Activated T-helper 17 cell treated with anti-CD3 and anti-CD28 coated beads, Interleukin-2, amount 50 U/mL, for 72 hours (primary cell): ENCODE measurements around the gene PMEL. TPM values are rescaled to one million over a fixed set of nuclear protein-coding genes. Genes with fewer than 3 reads are reported as not detected.
"Not testable (repeated sequence)": the region's sequence is repeated elsewhere in the genome, so short reads cannot be mapped to it uniquely, and the experiment has no call there.

Source experiments
- ATAC-seq: fragments of 150-1000 bp; cut with Tn5 transposase; replicated peaks from 2 replicates; pipeline ENCODE4 v1.10.0; 2021; ENCODE audit warnings: mild to moderate bottlenecking, moderate library complexity
- H3K27ac Mint-ChIP-seq: one replicate; pipeline ENCODE4 v1.8.0; 2022; ENCODE audit warnings: mixed read lengths
- H3K27me3 Mint-ChIP-seq: one replicate; pipeline ENCODE4 v1.8.0; 2022; ENCODE audit warnings: mixed read lengths
- H3K36me3 Mint-ChIP-seq: one replicate; pipeline ENCODE4 v1.8.0; 2022; ENCODE audit warnings: low read depth, mild to moderate bottlenecking, mixed read lengths
- H3K4me1 Mint-ChIP-seq: one replicate; pipeline ENCODE4 v1.8.0; 2022; ENCODE audit warnings: mixed read lengths
- H3K4me3 Mint-ChIP-seq: one replicate; pipeline ENCODE4 v1.8.0; 2022; ENCODE audit warnings: mild to moderate bottlenecking, mixed read lengths
- H3K9me3 Mint-ChIP-seq: one replicate; pipeline ENCODE4 v1.8.0; 2022; ENCODE audit warnings: mixed read lengths
- total RNA-seq, 2 donors: library from RNA; stranded (reverse); gene quantifications; one replicate each; pipeline ENCODE4 v1.2.3, GENCODE V29; 2022

PMEL gene
- 1 to 10 TPM in 1 of 2 donors, under 1 TPM in 1; 0.30 to 2.5 TPM for total RNA-seq

GRCh38 chr12:55965941-55966407 lies at the start of gene PMEL:
Gene PMEL, minus strand, starts transcription at chr12:55966042. Its CDS starts 31 bp downstream, at chr12:55966011.
- Mint-ChIP-seq H3K4me1 (peaks cover 18% of the 10 kb centered on the region), H3K36me3 (peaks cover 8% of the 10 kb centered on the region), H3K9me3 (no peaks in the 10 kb centered on the region), H3K4me3 (peak within 1 kb of the TSS; percentile 98), H3K27ac (peak within 1 kb of the TSS; percentile 94), H3K27me3 (no peaks in the 10 kb centered on the region)
- ATAC-seq: no peak

GRCh38 chr12:56014205-56014604 lies 48.4 kb upstream of the PMEL start:
- no peaks in the 10 kb centered on the region for H3K36me3 Mint-ChIP-seq
- no peak overlapping the region for H3K27ac Mint-ChIP-seq
- no peaks in the 10 kb centered on the region for H3K9me3 Mint-ChIP-seq
- peaks cover 8% of the 10 kb centered on the region for H3K4me1 Mint-ChIP-seq
- no peak for ATAC-seq
- no peak overlapping the region for H3K4me3 Mint-ChIP-seq
- H3K27me3 Mint-ChIP-seq: no peaks in the 10 kb centered on the region

- ATAC-seq: no peak
- Mint-ChIP-seq H3K27ac (no peak overlapping the region), H3K36me3 (no peaks in the 10 kb centered on the region), H3K4me1 (peaks cover 13% of the 10 kb centered on the region), H3K4me3 (no peak overlapping the region), H3K9me3 (no peaks in the 10 kb centered on the region), H3K27me3 (no peaks in the 10 kb centered on the region)
Observed at GRCh38 chr12:56013482-56013881, 47.6 kb upstream of the PMEL start.

GRCh38 chr12:56011509-56012090 lies 45.8 kb upstream of the PMEL start:
- Mint-ChIP-seq H3K4me1 (peaks cover 18% of the 10 kb centered on the region), H3K9me3 (no peaks in the 10 kb centered on the region), H3K27ac (peak overlapping the region; percentile 33), H3K27me3 (no peaks in the 10 kb centered on the region), H3K36me3 (no peaks in the 10 kb centered on the region), H3K4me3 (no peak overlapping the region)
- ATAC-seq: no peak

- Mint-ChIP-seq H3K4me1 (peaks cover 11% of the 10 kb centered on the region), H3K27ac (no peak overlapping the region), H3K27me3 (no peaks in the 10 kb centered on the region), H3K9me3 (no peaks in the 10 kb centered on the region), H3K36me3 (no peaks in the 10 kb centered on the region), H3K4me3 (no peak overlapping the region)
- no peak for ATAC-seq
Observed at GRCh38 chr12:56010111-56010570, 44.3 kb upstream of the PMEL start.

GRCh38 chr12:56007564-56008559 lies 42.0 kb upstream of the PMEL start:
- peak overlapping the region; percentile 87 for H3K4me3 Mint-ChIP-seq
- H3K9me3 Mint-ChIP-seq: no peaks in the 10 kb centered on the region
- peak; percentile 83 for ATAC-seq
- peak overlapping the region; percentile 84 for H3K27ac Mint-ChIP-seq
- peaks cover 11% of the 10 kb centered on the region for H3K4me1 Mint-ChIP-seq
- no peaks in the 10 kb centered on the region for H3K36me3 Mint-ChIP-seq
- H3K27me3 Mint-ChIP-seq: no peaks in the 10 kb centered on the region

GRCh38 chr12:56004211-56004610 lies 38.4 kb upstream of the PMEL start:
- ATAC-seq: no peak
- peaks cover 11% of the 10 kb centered on the region for H3K4me1 Mint-ChIP-seq
- no peaks in the 10 kb centered on the region for H3K36me3 Mint-ChIP-seq
- H3K27me3 Mint-ChIP-seq: no peaks in the 10 kb centered on the region
- H3K9me3 Mint-ChIP-seq: no peaks in the 10 kb centered on the region
- no peak overlapping the region for H3K4me3 Mint-ChIP-seq
- H3K27ac Mint-ChIP-seq: no peak overlapping the region

- H3K4me3 Mint-ChIP-seq, H3K27me3 Mint-ChIP-seq, H3K9me3 Mint-ChIP-seq, H3K36me3 Mint-ChIP-seq, H3K27ac Mint-ChIP-seq, ATAC-seq, H3K4me1 Mint-ChIP-seq: not testable (repeated sequence)
Observed at GRCh38 chr12:56003376-56003775, 37.5 kb upstream of the PMEL start.

GRCh38 chr12:56001487-56002100 lies 35.8 kb upstream of the PMEL start:
- Mint-ChIP-seq H3K4me3 (no peak overlapping the region), H3K9me3 (no peaks in the 10 kb centered on the region), H3K36me3 (no peaks in the 10 kb centered on the region), H3K27ac (no peak overlapping the region), H3K27me3 (no peaks in the 10 kb centered on the region), H3K4me1 (peaks cover under 1% of the 10 kb centered on the region)
- ATAC-seq: no peak

- not testable (repeated sequence) for H3K4me3 Mint-ChIP-seq, H3K27ac Mint-ChIP-seq, H3K9me3 Mint-ChIP-seq, H3K27me3 Mint-ChIP-seq, ATAC-seq, H3K36me3 Mint-ChIP-seq, H3K4me1 Mint-ChIP-seq
Observed at GRCh38 chr12:55999999-56000540, 34.2 kb upstream of the PMEL start.

GRCh38 chr12:55999522-55999921 lies 33.7 kb upstream of the PMEL start:
- H3K4me1 Mint-ChIP-seq, H3K27me3 Mint-ChIP-seq, H3K4me3 Mint-ChIP-seq, H3K9me3 Mint-ChIP-seq, ATAC-seq, H3K27ac Mint-ChIP-seq: not testable (repeated sequence)
- H3K36me3 Mint-ChIP-seq: peaks cover 12% of the 10 kb centered on the region

- peak overlapping the region; percentile 62 for H3K4me3 Mint-ChIP-seq
- H3K4me1 Mint-ChIP-seq: peaks cover 6% of the 10 kb centered on the region
- peak; percentile 6 for ATAC-seq
- H3K9me3 Mint-ChIP-seq: no peaks in the 10 kb centered on the region
- H3K27ac Mint-ChIP-seq: no peak overlapping the region
- no peaks in the 10 kb centered on the region for H3K27me3 Mint-ChIP-seq
- peaks cover 33% of the 10 kb centered on the region for H3K36me3 Mint-ChIP-seq
Observed at GRCh38 chr12:55997535-55997859, 31.7 kb upstream of the PMEL start.

GRCh38 chr12:55996715-55997534 lies 31.1 kb upstream of the PMEL start, which contains the start of gene SUOX:
Gene SUOX, plus strand, starts transcription at chr12:55997276. Its CDS starts 4,946 bp downstream, at chr12:56002222.
- Mint-ChIP-seq H3K4me1 (peaks cover 6% of the 10 kb centered on the region), H3K27ac (no peak within 1 kb of the TSS), H3K4me3 (peak within 1 kb of the TSS; percentile 62), H3K9me3 (no peaks in the 10 kb centered on the region), H3K36me3 (peaks cover 38% of the 10 kb centered on the region), H3K27me3 (no peaks in the 10 kb centered on the region)
- ATAC-seq: peak; percentile 88
